ENCODE results near the gene NR6A1. TPM values are rescaled to one million over a fixed set of nuclear protein-coding genes. Genes with fewer than 3 reads are reported as not detected.

NR6A1 gene
- total and polyA plus RNA-seq, 2 of the 8 experiments (the other 6 are each of a cell fraction or from before 2014, with no cell fraction given) = 93.2 to 237 TPM

GRCh38 chr9:124602632-124603031 is 168.5 kb downstream of the NR6A1 start:
- 90% methylated on average over 2 of the region's 2 CpGs; no CpG with 5 or more reads in 1 of the 2 experiments for WGBS, 2 experiments (ENCODE audit: extremely low coverage in 1 of 2, insufficient coverage in 1 of 2, insufficient read length in 1 of 2, insufficient replicate concordance in 2 of 2, low coverage in 1 of 2, low lambda C conversion rate in 2 of 2, missing lambda C conversion rate in 1 of 2)
- ChIA-PET CTCF (ENCODE audit: partially characterized antibody) (interaction anchor here (1.2 to 1.3 kb wide), 2 partner anchors 66 to 109 kb away, joined by 3 read pairs; no protein-coding TSS in a partner anchor), POLR2A (ENCODE audit: partially characterized antibody) (interaction anchor here (1.4 kb wide), 1 partner anchor 9 kb away, joined by 4 read pairs; no protein-coding TSS in a partner anchor)
- Histone ChIP-seq H2BK120ac (replicated peaks; ENCODE audit: low read depth, low read length) (no peak overlapping the region), H4K91ac (replicated peaks; ENCODE audit: insufficient read length, low read length) (no peak overlapping the region), H3K4me2 (ENCODE audit: insufficient read depth in 1 of 2, low read depth in 2 of 2, low read length in 2 of 2) (no peak overlapping the region), H3K36me3 (ENCODE audit: control insufficient read depth in 2 of 4, insufficient read depth in 4 of 4, low read length in 3 of 4) (no peaks in the 10 kb centered on the region), H3K27ac (ENCODE audit: low read depth, low read length) (no peak overlapping the region), H2BK12ac (ENCODE audit: low read depth, low read length) (no peak overlapping the region), H3K14ac (ENCODE audit: insufficient read length) (no peak overlapping the region), H3K56ac (replicated peaks; ENCODE audit: insufficient read length, low read depth, low read length) (no peak overlapping the region), H3K9me3 (ENCODE audit: insufficient read depth in 2 of 2, low read depth in 1 of 2, low read length in 1 of 2) (no peaks in the 10 kb centered on the region), H3K4me3 (ENCODE audit: extremely low read depth in 1 of 4, insufficient read depth in 2 of 4, low read depth in 3 of 4, low read length in 4 of 4) (no peak overlapping the region), H3K79me2 (ENCODE audit: control insufficient read depth in 1 of 2, insufficient read depth in 2 of 2, low read length in 2 of 2) (peaks cover 0 to 68% of the 10 kb centered on the region in 2 experiments; a peak in 2 of 4 replicates), H2BK5ac (ENCODE audit: low read depth, low read length) (no peak overlapping the region), H2AK5ac (ENCODE audit: low read depth, low read length) (no peak overlapping the region), H4K5ac (ENCODE audit: insufficient read length, low read depth, low read length) (no peak overlapping the region), H4K20me1 (replicated peaks in 1 of 2; ENCODE audit: control insufficient read depth in 1 of 2, insufficient read depth in 2 of 2, low read length in 2 of 2) (no peaks in the 10 kb centered on the region), H2BK20ac (ENCODE audit: low read length) (no peak overlapping the region), H3K23ac (ENCODE audit: insufficient read length) (no peak overlapping the region), H3K27me3 (replicated peaks in 1 of 4; ENCODE audit: control insufficient read depth in 3 of 4, extremely low read depth in 1 of 4, insufficient read depth in 3 of 4, low read length in 3 of 4) (no peaks in the 10 kb centered on the region), H3K23me2 (ENCODE audit: low read depth, low read length) (no peaks in the 10 kb centered on the region), H2AFZ (ENCODE audit: low read length) (no peak overlapping the region), H4K8ac (ENCODE audit: extremely low read depth, insufficient read depth, low read length) (no peak overlapping the region), H3K4ac (replicated peaks; ENCODE audit: insufficient read length, low read depth, low read length) (no peak overlapping the region), H3K79me1 (ENCODE audit: low read depth, low read length) (no peaks in the 10 kb centered on the region; the same call in 1 of the 2 replicates), H3K4me1 (replicated peaks in 1 of 4; ENCODE audit: control insufficient read depth in 3 of 4, insufficient read depth in 4 of 4, low read length in 3 of 4) (no peaks in the 10 kb centered on the region; a peak in 1 of 7 replicates), H2BK15ac (ENCODE audit: low read length) (no peak overlapping the region), H3K9ac (replicated peaks in 1 of 4; ENCODE audit: extremely low read depth in 1 of 4, low read depth in 3 of 4, low read length in 3 of 4) (no peak overlapping the region), H3K18ac (ENCODE audit: extremely low read depth, low read length) (no peak overlapping the region)
- TF ChIP-seq POLR2A (IDR thresholded peaks at IDR 0.05; ENCODE audit: control extremely low read depth in 1 of 2, low read depth in 2 of 2, low read length in 2 of 2) (no peak), SP1 (IDR thresholded peaks at IDR 0.05; ENCODE audit: low read depth, low read length) (no peak), ATF2 (IDR thresholded peaks at IDR 0.05; ENCODE audit: low read length) (no peak), CHD2 (IDR thresholded peaks at IDR 0.05; ENCODE audit: low read length) (no peak), MAFK (IDR thresholded peaks at IDR 0.05; ENCODE audit: low read depth, low read length) (no peak), POU5F1 (IDR thresholded peaks at IDR 0.05; ENCODE audit: low read depth, low read length) (no peak)
- DNase-seq (ENCODE audit: low read depth in 1 of 2, low spot score in 2 of 2) (no peak), FAIRE-seq (no peak)

Measured in H1 (cell line).